ENCODE data around the gene GPATCH1. TPM values are rescaled to one million over a fixed set of nuclear protein-coding genes. Genes with fewer than 3 reads are reported as not detected.

Gene GPATCH1
- total and polyA plus RNA-seq, 2 of the 8 experiments (the other 6 are each of a cell fraction or from before 2014, with no cell fraction given): 4.3 to 8.2 TPM

- no peak for TF ChIP-seq CHD7 (IDR thresholded peaks at IDR 0.05; ENCODE audit: insufficient replicate concordance, low read length)
- no peak for TF ChIP-seq BRCA1 (IDR thresholded peaks at IDR 0.05; ENCODE audit: low read depth, low read length)
- no peak for TF ChIP-seq POLR2A (IDR thresholded peaks at IDR 0.05; ENCODE audit: control extremely low read depth in 1 of 2, low read depth in 2 of 2, low read length in 2 of 2)
- TF ChIP-seq ASH2L (IDR thresholded peaks at IDR 0.05; ENCODE audit: low read length): no peak
- TF ChIP-seq FOSL1 (IDR thresholded peaks at IDR 0.05; ENCODE audit: insufficient read depth, low read depth, low read length): no peak
- TF ChIP-seq NANOG (IDR thresholded peaks at IDR 0.05; ENCODE audit: insufficient read depth, low read depth, low read length, poor library complexity, severe bottlenecking): no peak
- TF ChIP-seq GTF2F1 (IDR thresholded peaks at IDR 0.05; ENCODE audit: borderline replicate concordance, low read depth, low read length): no peak
- no peak for TF ChIP-seq JUND (IDR thresholded peaks at IDR 0.05; ENCODE audit: low read length)
Observed at GRCh38 chr19:33124207-33125098, 43.5 kb downstream of the GPATCH1 start (continued).
